Lower leg skin (tissue), 3 donors: ENCODE measurements around the gene FREM2.

ENCODE experiments used
- CTCF ChIP-seq, 3 donors: fragments of 450-650 bp; IDR thresholded peaks; one replicate each; pipeline ENCODE4 v1.5.1; 2016; ENCODE audit warnings: antibody characterized with exemption in 3 of 3, mild to moderate bottlenecking in 3 of 3, moderate library complexity in 2 of 3
- POLR2A ChIP-seq, 2 donors: fragments of 450-650 bp; IDR thresholded peaks; one replicate each; pipeline ENCODE4 v1.6.1; 2016 to 2017; ENCODE audit warnings: antibody characterized with exemption in 2 of 2, mild to moderate bottlenecking in 1 of 2, moderate library complexity in 1 of 2

GRCh38 chr13:38661010-38661675 is 25.7 kb upstream of the FREM2 start:
- TF ChIP-seq CTCF (IDR thresholded peaks at IDR 0.05) (no peak), POLR2A (IDR thresholded peaks at IDR 0.05) (no peak)
